Measurements from ENCODE around the gene TRPC6.
"Not testable (repeated sequence)": the region's sequence is repeated elsewhere in the genome, so short reads cannot be mapped to it uniquely, and the experiment has no call there.

TRPC6 gene

GRCh38 chr11:101516546-101516945 lies 67.3 kb downstream of the TRPC6 start:
- no peak for DNase-seq

GRCh38 chr11:101511065-101511464 lies 72.7 kb downstream of the TRPC6 start:
- DNase-seq = no peak

- DNase-seq = no peak
These were observed 73.2 kb downstream of the TRPC6 start for GRCh38 chr11:101510591-101510990.

- no peak for DNase-seq
These were observed 73.9 kb downstream of the TRPC6 start for GRCh38 chr11:101509922-101510321.

GRCh38 chr11:101508370-101508769 lies 75.4 kb downstream of the TRPC6 start:
- DNase-seq = no peak

- DNase-seq = no peak
These were observed 84.9 kb downstream of the TRPC6 start for GRCh38 chr11:101498891-101499290.

GRCh38 chr11:101497291-101497690 lies 86.5 kb downstream of the TRPC6 start:
- DNase-seq = no peak

- DNase-seq = no peak
These were observed 96.0 kb downstream of the TRPC6 start for GRCh38 chr11:101487775-101488174.

GRCh38 chr11:101482556-101483124 lies 101.2 kb downstream of the TRPC6 start:
- no peak for DNase-seq

- DNase-seq = no peak
These were observed 105.0 kb downstream of the TRPC6 start for GRCh38 chr11:101478587-101479369.

GRCh38 chr11:101477926-101478325 lies 105.9 kb downstream of the TRPC6 start:
- no peak for DNase-seq

GRCh38 chr11:101476191-101476590 lies 107.6 kb downstream of the TRPC6 start:
- DNase-seq = no peak

GRCh38 chr11:101475699-101476098 lies 108.1 kb downstream of the TRPC6 start:
- no peak for DNase-seq

- no peak for DNase-seq
These were observed 109.1 kb downstream of the TRPC6 start for GRCh38 chr11:101474666-101475065.

- no peak for DNase-seq
These were observed 112.8 kb downstream of the TRPC6 start for GRCh38 chr11:101470881-101471520.

GRCh38 chr11:101470419-101470818 lies 113.4 kb downstream of the TRPC6 start:
- no peak for DNase-seq

GRCh38 chr11:101466352-101466751 lies 117.5 kb downstream of the TRPC6 start:
- DNase-seq = no peak

GRCh38 chr11:101464388-101464787 lies 119.4 kb downstream of the TRPC6 start:
- not testable (repeated sequence) for DNase-seq

- DNase-seq = no peak
These were observed 124.8 kb downstream of the TRPC6 start for GRCh38 chr11:101459020-101459419.

GRCh38 chr11:101458161-101458560 lies 125.6 kb downstream of the TRPC6 start:
- DNase-seq = no peak

- DNase-seq = no peak
These were observed 127.0 kb downstream of the TRPC6 start for GRCh38 chr11:101456812-101457211.

- DNase-seq = no peak
These were observed 130.1 kb downstream of the TRPC6 start for GRCh38 chr11:101453682-101454081.

GRCh38 chr11:101448881-101449442 lies 134.8 kb downstream of the TRPC6 start:
- no peak for DNase-seq

GRCh38 chr11:101446726-101447125 lies 137.1 kb downstream of the TRPC6 start:
- no peak for DNase-seq

Measured in NCI-H1092 treated with DMSO at 0.1 percent for 48 hours (cell line).